ENCODE data around the gene MICAL2. TPM values are rescaled to one million over a fixed set of nuclear protein-coding genes. Genes with fewer than 3 reads are reported as not detected.

MICAL2 gene
- total and polyA plus RNA-seq, 2 of the 8 experiments (the other 6 are each of a cell fraction or from before 2014, with no cell fraction given): 1.3 to 4.1 TPM

GRCh38 chr11:12312132-12312531 lies 201.7 kb downstream of the MICAL2 start (continued):
- TF ChIP-seq YY1 (IDR thresholded peaks at IDR 0.05; ENCODE audit: low read depth, low read length) (no peak), CEBPB (IDR thresholded peaks at IDR 0.05; ENCODE audit: low read depth, low read length) (no peak), TCF12 (IDR thresholded peaks at IDR 0.05; ENCODE audit: low read depth, low read length) (no peak), JUN (IDR thresholded peaks at IDR 0.05; ENCODE audit: low read depth, low read length) (no peak), HDAC6 (IDR thresholded peaks at IDR 0.05; ENCODE audit: low read depth, low read length) (no peak), POLR2AphosphoS5 (IDR thresholded peaks at IDR 0.05; ENCODE audit: low read depth, low read length) (no peak), TEAD4 (IDR thresholded peaks at IDR 0.05; ENCODE audit: low read depth, low read length) (no peak), CHD2 (IDR thresholded peaks at IDR 0.05; ENCODE audit: low read length) (no peak)

Small RNA genes within 50 kb of the gene (microRNA-seq; reads per million reads assigned to microRNA genes)
- 0 reads per million in 2 experiments for gene MIR6124 (ENCODE audit: borderline microRNAs expressed in 2 of 2, borderline number of aligned reads in 2 of 2, borderline replicate concordance in 1 of 2)

Small RNA genes within 50 kb of the gene (small RNA-seq; reads per million reads assigned to genes)
- gene MIR6124 (ENCODE audit: insufficient read depth): not detected

Other genes starting within 250 kb of the MICAL2 start
- 30.0 and 30.2 TPM in 2 replicates for gene DKK3, start 102.0 kb upstream of the MICAL2 start, total RNA-seq (2021; fragmentation: NEBNext Ultra II Directional; extraction: Animal tissue kit (Norgen Biotek cat#: 25700))
- gene DKK3, start 102.0 kb upstream of the MICAL2 start, polyA plus RNA-seq (2011; rRNA removed): 40.1 and 51.0 TPM in 2 replicates

All from H1 (cell line).